Stimulated activated CD8-positive, alpha-beta memory T cell treated with anti-CD3 and anti-CD28 coated beads, Interleukin-4, amount 100 ng/mL, for 24 hours (primary cell): ENCODE results near the gene SLC27A5.
A peak's percentile ranks its signal among the peaks of the same experiment; 100 is the strongest.
"Not testable (repeated sequence)": the region's sequence is repeated elsewhere in the genome, so short reads cannot be mapped to it uniquely, and the experiment has no call there.

Experiments
- DNase-seq: peaks from one replicate; pipeline ENCODE4 v3.0.0-alpha.2; 2020; ENCODE audit warnings: low read depth

SLC27A5 gene

GRCh38 chr19:58550362-58551122 lies 38.8 kb upstream of the SLC27A5 start:
- DNase-seq, result no peak

GRCh38 chr19:58549664-58550361 lies 38.0 kb upstream of the SLC27A5 start:
- DNase-seq, result no peak

- DNase-seq, result no peak
Measured at GRCh38 chr19:58548859-58549663, 37.3 kb upstream of the SLC27A5 start.

GRCh38 chr19:58547323-58548312 lies 35.8 kb upstream of the SLC27A5 start:
- no peak for DNase-seq

DNA sequence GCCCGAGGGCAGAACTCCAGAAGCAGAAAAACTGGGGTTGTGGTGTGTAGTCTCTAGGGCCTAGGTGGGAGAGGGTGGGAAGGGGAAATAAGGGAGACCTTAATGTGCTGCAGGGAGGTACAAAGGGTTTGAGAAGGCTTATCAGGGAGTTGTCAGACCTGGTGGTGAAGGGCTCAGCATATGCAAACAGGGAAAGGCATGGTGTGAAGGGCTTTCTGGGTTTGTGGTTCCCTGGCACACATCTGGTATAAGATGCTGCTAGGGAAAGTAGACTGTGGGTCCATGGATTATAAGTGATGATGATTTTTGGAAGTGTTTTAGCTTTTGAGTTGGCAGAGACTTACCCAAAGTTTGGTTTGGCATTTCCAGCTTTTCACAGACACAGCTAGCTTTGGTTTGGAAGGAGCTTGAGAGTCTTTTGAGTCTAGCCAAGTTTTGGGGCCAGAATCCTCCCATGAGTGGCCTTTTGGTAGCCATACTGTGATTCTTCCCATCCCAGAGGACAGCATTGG lies 34.3 kb upstream of the SLC27A5 start:
- DNase-seq, result no peak

- DNase-seq, result no peak
Measured at GRCh38 chr19:58545286-58546018, 33.7 kb upstream of the SLC27A5 start.

GRCh38 chr19:58544591-58545285 lies 32.9 kb upstream of the SLC27A5 start:
- peak; percentile 63 for DNase-seq

- DNase-seq, result peak; percentile 100
Measured at GRCh38 chr19:58543826-58544590, 32.2 kb upstream of the SLC27A5 start, which contains the start of gene TRIM28. TRIM28 (plus strand) TSS chr19:58544064; CDS start chr19:58544758, 694 bp downstream.

GRCh38 chr19:58542641-58543372 lies 31.0 kb upstream of the SLC27A5 start:
- not testable (repeated sequence) for DNase-seq

- DNase-seq, result not testable (repeated sequence)
Measured at GRCh38 chr19:58539169-58539559, 27.4 kb upstream of the SLC27A5 start.

DNA sequence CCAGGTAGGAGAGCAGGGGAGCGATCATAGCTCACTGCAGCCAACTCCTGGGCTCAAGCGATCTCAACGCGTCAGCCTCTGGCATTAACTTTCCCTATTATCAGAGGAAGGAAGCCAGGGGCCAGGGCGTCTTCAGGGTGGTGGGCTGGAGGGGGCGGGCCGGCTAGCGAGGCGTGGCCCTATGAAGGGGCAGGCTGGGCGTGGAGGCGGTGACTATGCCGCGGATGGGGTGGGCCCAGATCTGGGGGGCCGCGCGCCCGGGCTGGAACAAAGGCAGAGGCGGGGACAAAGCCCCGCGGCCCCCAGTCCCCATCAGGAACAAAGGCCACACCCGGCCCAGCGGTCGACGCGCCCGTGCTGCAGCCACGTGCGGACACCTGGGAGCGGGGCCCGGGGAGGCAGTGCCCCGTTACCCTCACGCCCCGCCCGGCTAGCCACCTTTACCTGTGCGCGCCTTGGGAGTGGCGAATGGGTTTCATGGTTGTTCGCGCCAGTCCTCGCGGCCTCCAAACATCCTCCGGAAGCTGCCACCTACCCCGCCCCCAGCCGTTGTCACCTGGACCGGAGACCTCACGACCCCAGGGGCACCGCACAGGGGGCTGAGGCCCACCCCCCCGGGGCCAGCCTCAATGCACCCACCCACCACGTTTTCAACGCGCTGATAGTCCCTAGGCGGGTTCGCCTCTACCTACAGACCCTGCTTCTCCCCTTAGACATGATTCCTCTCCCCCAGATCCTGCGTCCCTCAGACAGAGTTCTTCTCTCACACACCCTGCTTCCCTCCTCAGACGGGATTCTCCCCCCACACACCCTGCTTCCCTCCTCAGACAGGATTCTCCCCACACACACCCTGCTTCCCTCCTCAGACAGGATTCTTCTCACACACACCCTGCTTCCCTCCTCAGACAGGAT lies 26.7 kb upstream of the SLC27A5 start:
- DNase-seq, result no peak

- DNase-seq, result no peak
Measured at GRCh38 chr19:58536852-58537798, 25.3 kb upstream of the SLC27A5 start.

DNA sequence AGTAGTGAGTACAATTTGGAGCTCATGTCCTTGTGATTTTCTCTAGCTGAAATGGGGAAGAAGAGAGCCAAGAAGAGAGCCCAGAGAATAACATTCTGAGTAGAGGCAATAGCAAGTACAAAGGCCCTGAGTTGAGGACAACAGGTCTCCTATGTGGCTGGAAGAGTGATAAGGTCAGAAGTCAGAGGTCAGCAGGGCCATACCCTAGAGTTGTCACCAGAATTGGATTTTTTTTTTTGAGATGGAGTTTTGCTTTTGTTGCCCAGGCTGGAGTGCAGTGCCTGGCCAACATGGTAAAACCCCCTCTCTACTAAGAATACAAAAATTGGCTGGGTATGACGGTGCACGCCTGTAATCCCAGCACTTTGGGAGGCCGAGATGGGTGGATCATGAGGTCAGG lies 24.1 kb upstream of the SLC27A5 start:
- no peak for DNase-seq

DNA sequence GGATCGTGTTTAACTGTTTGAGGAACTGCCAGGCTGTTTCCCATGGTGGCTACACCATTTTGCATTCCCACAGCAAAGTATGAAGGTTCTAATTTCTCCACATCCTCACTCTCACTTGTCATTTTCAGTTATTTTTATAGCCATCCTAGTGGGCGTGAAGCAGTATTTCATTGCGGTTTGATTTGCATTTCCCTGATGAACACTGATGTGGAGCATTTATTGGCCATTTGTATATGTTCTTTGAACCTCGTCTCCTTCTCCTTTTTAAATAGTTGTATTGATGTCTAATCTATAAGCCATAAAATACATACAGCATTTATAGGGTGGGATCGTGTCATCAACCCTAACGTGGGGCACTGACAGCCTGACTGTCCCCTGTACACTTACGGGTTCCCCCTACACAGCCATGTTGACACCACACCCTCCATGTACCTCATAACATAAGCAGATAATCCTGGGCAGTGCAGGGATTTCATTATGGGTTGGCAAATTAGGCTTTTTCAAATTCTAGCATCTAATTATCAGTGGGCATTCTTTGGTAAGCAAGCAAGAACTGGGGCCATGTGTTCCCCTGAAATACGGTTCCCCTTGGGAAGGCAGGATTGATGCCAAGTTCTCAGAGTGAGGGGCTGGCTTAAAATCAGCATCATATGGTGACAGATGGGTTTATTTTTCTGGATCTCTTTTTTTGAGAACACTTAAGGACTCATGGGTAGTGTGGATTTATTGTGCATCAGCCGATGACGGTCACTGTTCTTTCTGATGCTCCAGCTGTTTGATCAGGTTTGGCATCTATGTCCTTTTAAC lies 19.4 kb upstream of the SLC27A5 start:
- DNase-seq, result no peak

GRCh38 chr19:58529405-58529804 lies 17.6 kb upstream of the SLC27A5 start:
- DNase-seq, result no peak
